K562 (cell line): ENCODE data around the gene BLOC1S4. TPM values are rescaled to one million over a fixed set of nuclear protein-coding genes. Genes with fewer than 3 reads are reported as not detected.

Experiments used
- ATAC-seq: fragments of 200-7000 bp; cut with Tn5 transposase; 3 replicates; pipeline ENCODE4 v1.9.1; 2020; ENCODE audit warnings: moderate library complexity
- BruUV-seq: library from RNA; stranded (reverse); fragments of 400-500 nt; replicated peaks from 2 replicates; lab custom pipeline; 2021; lab: Mats Ljungman, UMichigan
- CTCF ChIA-PET: fragments of 300-600 bp; formaldehyde crosslinking; extraction: SDS; loops from one replicate; lab custom pipeline; 2021; ENCODE audit warnings: low intra/inter-chr PET ratio; lab: Yijun Ruan, JAX
- POLR2A ChIA-PET: fragments of 300-600, 350-650 bp; sonication (Branson Sonifier 250); formaldehyde crosslinking; extraction: SDS; loops from one replicate; lab custom pipeline; 2021; ENCODE audit warnings: antibody characterized with exemption, inconsistent platforms; lab: Yijun Ruan, JAX
- DNase-seq, 4 experiments: peaks; one replicate each; pipeline versions ENCODE4 v3.0.0 to v3.0.0-alpha.2; 2011 to 2018; ENCODE audit warnings: low spot score in 3 of 4, mixed read lengths in 3 of 4; ENCODE audit errors: extremely low read depth in 1 of 4
- FAIRE-seq: peaks from 2 replicates; lab custom pipeline; 2011; peaks lifted over from hg19 to GRCh38; lab: Jason Lieb, UNC
- H2AFZ ChIP-seq: 2 replicates; pipeline ENCODE4 v1.6.0; 2011; ENCODE audit warnings: low read depth, low read length, control low read depth, inconsistent platforms
- H3K27ac ChIP-seq: fragments of 200-600 bp; 3 replicates; pipeline ENCODE4 v1.8.0; 2011; ENCODE audit warnings: low read depth, mild to moderate bottlenecking, control low read depth, inconsistent platforms, low read length, moderate library complexity, mixed read lengths; ENCODE audit errors: extremely low read depth
- H3K27me3 ChIP-seq, 2 experiments: fragments of 300-600 bp in 1 of 2; 2 replicates in 1 of 2; 3 replicates in 1 of 2; pipeline versions ENCODE4 v1.6.0 to v1.8.0; 2011; ENCODE audit warnings: inconsistent platforms in 2 of 2, low read length in 2 of 2, mild to moderate bottlenecking in 1 of 2, mixed read lengths in 1 of 2, moderate library complexity in 1 of 2; ENCODE audit not compliant: control insufficient read depth in 2 of 2, insufficient read depth in 2 of 2
- H3K36me3 ChIP-seq: fragments of 300-600 bp; 3 replicates; pipeline ENCODE4 v1.8.0; 2011; ENCODE audit warnings: mild to moderate bottlenecking, low read length, inconsistent platforms; ENCODE audit not compliant: control insufficient read depth, insufficient read depth
- H3K4me1 ChIP-seq, 2 experiments: fragments of 200-600 bp in 1 of 2; replicated peaks in 1 of 2; 2 replicates in 1 of 2; 3 replicates in 1 of 2; pipeline versions ENCODE4 v1.5.1 to v1.8.0; 2011; ENCODE audit warnings: inconsistent platforms in 2 of 2, low read length in 2 of 2, mild to moderate bottlenecking in 1 of 2, mixed read lengths in 1 of 2, moderate library complexity in 1 of 2; ENCODE audit not compliant: control insufficient read depth in 2 of 2, insufficient read depth in 2 of 2
- H3K4me2 ChIP-seq: 2 replicates; pipeline ENCODE4 v1.6.1; 2011; ENCODE audit warnings: low read length, control low read depth, inconsistent platforms, mixed read lengths; ENCODE audit not compliant: insufficient read depth
- H3K4me3 ChIP-seq: fragments of 200-600 bp; sonication (generic), shearing (Covaris generic); 2 replicates; pipeline ENCODE4 v1.5.1; 2016; ENCODE audit warnings: control low read depth, inconsistent platforms
- H3K79me2 ChIP-seq: fragments of 200-600 bp; 3 replicates; pipeline ENCODE4 v1.8.0; 2011; ENCODE audit warnings: low read length, inconsistent platforms; ENCODE audit not compliant: control insufficient read depth, insufficient read depth
- H3K9ac ChIP-seq, 2 experiments: 2 replicates each; pipeline versions ENCODE4 v1.6.0 to v1.6.1; 2011; ENCODE audit warnings: low read depth in 2 of 2, low read length in 2 of 2, control low read depth in 1 of 2, inconsistent platforms in 1 of 2, mild to moderate bottlenecking in 1 of 2, mixed read lengths in 1 of 2; ENCODE audit not compliant: insufficient read depth in 1 of 2
- H3K9me1 ChIP-seq: one replicate; pipeline ENCODE4 v1.6.0; 2011; ENCODE audit warnings: inconsistent platforms, mild to moderate bottlenecking, low read length, moderate library complexity; ENCODE audit not compliant: control insufficient read depth, insufficient read depth
- H3K9me3 ChIP-seq: replicated peaks from 2 replicates; pipeline ENCODE4 v1.5.1; 2011; ENCODE audit warnings: low read depth, low read length, inconsistent platforms; ENCODE audit not compliant: control insufficient read depth, insufficient read depth
- H4K20me1 ChIP-seq: replicated peaks from 2 replicates; pipeline ENCODE4 v1.6.1; 2011; ENCODE audit warnings: low read length, inconsistent platforms, mixed read lengths; ENCODE audit not compliant: control insufficient read depth, insufficient read depth
- CHCHD3 ChIP-seq: fragments of 250-450 bp; sonication (Bioruptor Pico); IDR thresholded peaks from 2 replicates; pipeline ENCODE4 v2.1.2; 2022; ENCODE audit warnings: mild to moderate bottlenecking
- MIER1 ChIP-seq: fragments of 450-650 bp; IDR thresholded peaks from 2 replicates; pipeline ENCODE4 v1.6.1; 2016; ENCODE audit warnings: antibody characterized with exemption, mild to moderate bottlenecking, low read depth
- MTF1 ChIP-seq: fragments of 250-450 bp; sonication (Bioruptor Pico); IDR thresholded peaks from 2 replicates; pipeline ENCODE4 v1.9.0; 2021; ENCODE audit warnings: moderate library complexity, mild to moderate bottlenecking, inconsistent platforms, borderline replicate concordance
- NFE2L1 ChIP-seq: fragments of 450-650 bp; IDR thresholded peaks from 2 replicates; pipeline ENCODE4 v1.6.1; 2016; ENCODE audit warnings: missing genetic modification characterization, low read depth, mild to moderate bottlenecking, missing compliant biosample characterization, moderate library complexity, borderline replicate concordance
- SMARCB1 ChIP-seq: IDR thresholded peaks from 2 replicates; pipeline ENCODE4 v1.6.1; 2011; ENCODE audit warnings: improper control_type of control experiment, low read depth; ENCODE audit not compliant: insufficient read length
- XRCC3 ChIP-seq: fragments of 450-650 bp; IDR thresholded peaks from 2 replicates; pipeline ENCODE4 v1.6.1; 2017; ENCODE audit warnings: mild to moderate bottlenecking, moderate library complexity
- ZFP30 ChIP-seq: fragments of 250-450 bp; sonication (Bioruptor Pico); IDR thresholded peaks from 2 replicates; pipeline ENCODE4 v1.8.0; 2022; ENCODE audit warnings: moderate library complexity, mild to moderate bottlenecking, inconsistent platforms, borderline replicate concordance
- ZNF699 ChIP-seq: fragments of 250-450 bp; sonication (Bioruptor Pico); IDR thresholded peaks from 2 replicates; pipeline ENCODE4 v1.8.0; 2021; ENCODE audit warnings: mild to moderate bottlenecking, moderate library complexity; ENCODE audit not compliant: insufficient replicate concordance
- ZSCAN32 ChIP-seq: fragments of 450-650 bp; formaldehyde crosslinking; IDR thresholded peaks from 2 replicates; pipeline ENCODE4 v1.4.0; 2020; ENCODE audit warnings: mild to moderate bottlenecking, moderate library complexity
- ZZZ3 ChIP-seq: fragments of 450-650 bp; IDR thresholded peaks from 2 replicates; pipeline ENCODE4 v1.6.1; 2016; ENCODE audit warnings: antibody characterized with exemption, mild to moderate bottlenecking, moderate library complexity
- WGBS: fragments of 100-300 bp; shearing (Covaris generic); methylation state at CpG from one replicate; pipeline ENCODE4 v1.1.6; 2016; ENCODE audit warnings: low coverage, mixed read lengths; ENCODE audit not compliant: insufficient coverage; ENCODE audit errors: missing lambda C conversion rate; 5-methylcytosine and 5-hydroxymethylcytosine counted together
- in situ Hi-C: fragments of 300-500 bp; cut with MboI; formaldehyde crosslinking; loops from 4 replicates; pipeline ENCODE4 v1.15.0; 2018; ENCODE audit warnings: inconsistent platforms, mixed read lengths
- intact Hi-C: fragments of 100-400 bp; cut with micrococcal nuclease; formaldehyde crosslinking; loops from 2 replicates; pipeline ENCODE4 v1.14.2; 2022
- polyA plus RNA-seq, 8 experiments: library from polyadenylated mRNA; depleted of rRNA in 4 of 8; stranded (reverse) in 5 of 8; unstranded in 3 of 8; fragments of >200 nt; fragmentation: Nextera tagmentation in 2 of 8; fragmentation: Illumina TruSeq in 1 of 8; extraction: Ambion mirVana in 2 of 8; extraction: Trizol in 1 of 8; gene quantifications; 2 replicates each; pipeline versions ENCODE4 v1.2.1 to v1.2.3, GENCODE V29; 2011 to 2014; ENCODE audit warnings: inconsistent platforms in 1 of 8, missing spikeins in 1 of 8
- total RNA-seq, 7 experiments: library from RNA; depleted of rRNA in 6 of 7; stranded (reverse); fragments of >200 nt in 6 of 7; fragmentation: Illumina TruSeq in 2 of 7; extraction: Trizol in 2 of 7; gene quantifications; 2 replicates each; pipeline versions ENCODE4 v1.2.1 to v1.2.3, GENCODE V29; 2011 to 2021; ENCODE audit warnings: low replicate concordance in 1 of 7
- TF ChIP-seq, protein P1 (sequence below), 2 experiments: IDR thresholded peaks; 2 replicates each; pipeline ENCODE4 v1.6.1; 2012; ENCODE audit warnings: improper control_type of control experiment in 2 of 2, low read depth in 2 of 2, low read length in 2 of 2, borderline replicate concordance in 1 of 2
- TF ChIP-seq, protein P2 (sequence below): fragments of 250-450 bp; sonication (Bioruptor Pico); IDR thresholded peaks from 2 replicates; pipeline ENCODE4 v1.8.0; 2021; ENCODE audit warnings: moderate library complexity, mild to moderate bottlenecking, inconsistent platforms

Gene BLOC1S4
- total and polyA plus RNA-seq, 9 of the 15 experiments (the other 6 are each of a cell fraction or from before 2014, with no cell fraction given), result 3.1 to 31.6 (median 11.2) TPM

DNA sequence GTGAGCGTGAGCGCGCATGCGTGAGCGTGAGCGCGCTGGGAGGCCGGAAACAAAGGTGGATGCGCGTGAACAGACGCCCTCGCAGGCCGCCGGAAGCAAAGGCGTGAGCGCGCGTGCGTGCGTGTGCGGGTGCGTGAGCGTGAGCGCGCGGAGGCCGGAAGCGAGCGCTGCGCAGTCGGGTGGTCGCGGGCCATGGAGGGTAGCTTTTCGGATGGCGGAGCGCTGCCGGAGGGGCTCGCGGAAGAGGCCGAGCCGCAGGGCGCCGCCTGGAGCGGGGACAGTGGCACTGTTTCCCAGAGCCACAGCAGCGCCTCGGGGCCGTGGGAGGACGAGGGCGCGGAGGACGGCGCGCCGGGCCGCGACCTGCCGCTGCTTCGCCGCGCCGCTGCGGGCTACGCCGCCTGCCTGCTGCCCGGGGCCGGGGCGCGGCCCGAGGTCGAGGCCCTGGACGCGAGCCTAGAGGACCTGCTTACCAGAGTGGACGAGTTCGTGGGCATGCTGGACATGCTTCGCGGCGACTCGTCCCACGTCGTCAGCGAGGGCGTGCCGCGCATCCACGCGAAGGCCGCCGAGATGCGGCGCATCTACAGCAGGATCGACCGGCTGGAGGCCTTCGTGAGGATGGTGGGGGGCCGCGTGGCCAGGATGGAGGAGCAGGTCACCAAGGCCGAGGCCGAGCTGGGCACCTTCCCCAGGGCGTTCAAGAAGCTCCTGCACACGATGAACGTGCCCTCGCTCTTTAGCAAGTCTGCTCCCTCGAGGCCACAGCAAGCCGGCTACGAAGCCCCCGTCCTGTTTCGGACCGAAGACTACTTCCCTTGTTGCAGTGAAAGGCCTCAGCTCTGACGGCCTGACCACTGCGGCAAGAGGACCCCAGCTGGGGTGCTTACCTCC is at the start of gene BLOC1S4 (continued):
- TF ChIP-seq, protein P1, sequence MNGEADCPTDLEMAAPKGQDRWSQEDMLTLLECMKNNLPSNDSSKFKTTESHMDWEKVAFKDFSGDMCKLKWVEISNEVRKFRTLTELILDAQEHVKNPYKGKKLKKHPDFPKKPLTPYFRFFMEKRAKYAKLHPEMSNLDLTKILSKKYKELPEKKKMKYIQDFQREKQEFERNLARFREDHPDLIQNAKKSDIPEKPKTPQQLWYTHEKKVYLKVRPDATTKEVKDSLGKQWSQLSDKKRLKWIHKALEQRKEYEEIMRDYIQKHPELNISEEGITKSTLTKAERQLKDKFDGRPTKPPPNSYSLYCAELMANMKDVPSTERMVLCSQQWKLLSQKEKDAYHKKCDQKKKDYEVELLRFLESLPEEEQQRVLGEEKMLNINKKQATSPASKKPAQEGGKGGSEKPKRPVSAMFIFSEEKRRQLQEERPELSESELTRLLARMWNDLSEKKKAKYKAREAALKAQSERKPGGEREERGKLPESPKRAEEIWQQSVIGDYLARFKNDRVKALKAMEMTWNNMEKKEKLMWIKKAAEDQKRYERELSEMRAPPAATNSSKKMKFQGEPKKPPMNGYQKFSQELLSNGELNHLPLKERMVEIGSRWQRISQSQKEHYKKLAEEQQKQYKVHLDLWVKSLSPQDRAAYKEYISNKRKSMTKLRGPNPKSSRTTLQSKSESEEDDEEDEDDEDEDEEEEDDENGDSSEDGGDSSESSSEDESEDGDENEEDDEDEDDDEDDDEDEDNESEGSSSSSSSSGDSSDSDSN (IDR thresholded peaks at IDR 0.05; ENCODE audit: borderline replicate concordance in 1 of 2, low read depth in 2 of 2, low read length in 2 of 2), result peak; percentile 60 to 88; a peak in 2 of 4 replicates

DNA sequence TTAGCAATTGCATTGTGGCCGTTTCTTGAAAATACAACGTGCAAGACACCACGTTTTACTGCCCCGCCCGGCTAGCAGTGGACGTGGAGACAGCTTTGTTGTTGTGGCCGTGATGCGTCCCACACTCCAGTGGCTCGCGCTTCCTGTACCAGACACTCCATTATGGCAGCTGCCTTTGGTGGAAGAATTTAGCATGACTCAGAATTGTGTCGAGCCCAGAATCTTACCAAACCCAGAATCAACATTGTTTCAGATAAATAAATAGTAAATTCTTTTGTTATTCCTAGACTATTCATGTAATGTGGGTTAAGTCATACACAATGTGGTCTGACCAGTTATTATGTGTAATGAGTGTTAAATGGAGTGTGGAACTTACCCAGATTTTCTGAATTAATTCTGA is 47.6 kb upstream of the BLOC1S4 start:
- POLR2A ChIA-PET, result no interaction called here
- no peak overlapping the region for H3K9ac ChIP-seq
- DNase-seq, result no peak
- peaks cover 3% of the 10 kb centered on the region; the same call in 1 of the 2 replicates for H3K9me3 ChIP-seq
- no TSS peak for BruUV-seq
- no peaks in the 10 kb centered on the region for H3K27me3 ChIP-seq
- 0 out of 2 replicates have a peak overlapping the region, but pooled peaks have one; percentile 25 for H3K4me2 ChIP-seq
- H3K27ac ChIP-seq, result no peak overlapping the region
- no peak overlapping the region for H3K4me3 ChIP-seq
- TF ChIP-seq MIER1 (no peak), CHCHD3 (CRISPR knock-in tag) (no peak), MTF1 (CRISPR knock-in tag) (no peak), XRCC3 (no peak), ZZZ3 (no peak), SMARCB1 (no peak), ZFP30 (CRISPR knock-in tag) (no peak), ZNF699 (no peak), ZSCAN32 (CRISPR knock-in tag) (no peak), NFE2L1 (tag) (no peak)
- TF ChIP-seq, protein P2, sequence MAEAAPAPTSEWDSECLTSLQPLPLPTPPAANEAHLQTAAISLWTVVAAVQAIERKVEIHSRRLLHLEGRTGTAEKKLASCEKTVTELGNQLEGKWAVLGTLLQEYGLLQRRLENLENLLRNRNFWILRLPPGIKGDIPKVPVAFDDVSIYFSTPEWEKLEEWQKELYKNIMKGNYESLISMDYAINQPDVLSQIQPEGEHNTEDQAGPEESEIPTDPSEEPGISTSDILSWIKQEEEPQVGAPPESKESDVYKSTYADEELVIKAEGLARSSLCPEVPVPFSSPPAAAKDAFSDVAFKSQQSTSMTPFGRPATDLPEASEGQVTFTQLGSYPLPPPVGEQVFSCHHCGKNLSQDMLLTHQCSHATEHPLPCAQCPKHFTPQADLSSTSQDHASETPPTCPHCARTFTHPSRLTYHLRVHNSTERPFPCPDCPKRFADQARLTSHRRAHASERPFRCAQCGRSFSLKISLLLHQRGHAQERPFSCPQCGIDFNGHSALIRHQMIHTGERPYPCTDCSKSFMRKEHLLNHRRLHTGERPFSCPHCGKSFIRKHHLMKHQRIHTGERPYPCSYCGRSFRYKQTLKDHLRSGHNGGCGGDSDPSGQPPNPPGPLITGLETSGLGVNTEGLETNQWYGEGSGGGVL (CRISPR knock-in tag), result no peak
- no peaks in the 10 kb centered on the region for H4K20me1 ChIP-seq
- peaks cover 0 to 23% of the 10 kb centered on the region in 2 experiments; a peak in 3 of 5 replicates for H3K4me1 ChIP-seq
- ATAC-seq, result peak; percentile 15; the same call in 1 of the 3 replicates
- no peaks in the 10 kb centered on the region for H3K79me2 ChIP-seq
- 44% methylated on average over 11 of the region's 11 CpGs for WGBS
- H3K9me1 ChIP-seq, result no peaks in the 10 kb centered on the region
- H2AFZ ChIP-seq, result no peak overlapping the region
- intact Hi-C loops (no loop called here), in situ Hi-C loops (no loop called here)
- no peak for FAIRE-seq
- CTCF ChIA-PET, result no interaction called here
- no peaks in the 10 kb centered on the region for H3K36me3 ChIP-seq
